HepG2 (cell line): Measurements from ENCODE around the gene TBX15. TPM values are rescaled to one million over a fixed set of nuclear protein-coding genes. Genes with fewer than 3 reads are reported as not detected.

ENCODE experiments used
- ATAC-seq: fragments of 200-7000 bp; cut with Tn5 transposase; 3 replicates; pipeline ENCODE4 v1.9.1; 2020; ENCODE audit warnings: mild to moderate bottlenecking, moderate library complexity
- BruUV-seq: library from RNA; stranded (reverse); fragments of 400-500 nt; replicated peaks from 2 replicates; lab custom pipeline; 2021; lab: Mats Ljungman, UMichigan
- CTCF ChIA-PET: fragments of 300-600 bp; formaldehyde crosslinking; extraction: SDS; loops from one replicate; lab custom pipeline; 2021; ENCODE audit warnings: low total read pairs, inconsistent platforms, low intra/inter-chr PET ratio; lab: Yijun Ruan, JAX
- POLR2A ChIA-PET: fragments of 350-600 bp; sonication (Branson Sonifier 250); formaldehyde crosslinking; loops from one replicate; lab custom pipeline; 2020; ENCODE audit warnings: antibody characterized with exemption, inconsistent platforms; lab: Yijun Ruan, JAX
- DNase-seq: peaks from one replicate; pipeline ENCODE4 v3.0.0-alpha.2; 2015; ENCODE audit warnings: low spot score
- FAIRE-seq: peaks from 3 replicates; lab custom pipeline; 2011; peaks lifted over from hg19 to GRCh38; lab: Jason Lieb, UNC
- H2AFZ ChIP-seq: one replicate; pipeline ENCODE4 v1.6.1; 2011; ENCODE audit warnings: low read length, inconsistent platforms
- H3K27ac ChIP-seq: fragments of 300-600 bp; 3 replicates; pipeline ENCODE4 v1.8.0; 2011; ENCODE audit warnings: mixed run types, mild to moderate bottlenecking, mixed read lengths, low read length, inconsistent platforms; ENCODE audit not compliant: insufficient read depth; ENCODE audit errors: extremely low read length
- H3K27me3 ChIP-seq, 2 experiments: fragments of 200-600 bp in 1 of 2; 2 replicates in 1 of 2; 3 replicates in 1 of 2; pipeline versions ENCODE4 v1.6.0 to v1.8.0; 2011; ENCODE audit warnings: low read length in 2 of 2, mild to moderate bottlenecking in 2 of 2, moderate library complexity in 2 of 2, inconsistent platforms in 1 of 2; ENCODE audit not compliant: insufficient read depth in 2 of 2, control insufficient read depth in 1 of 2
- H3K36me3 ChIP-seq, 2 experiments: fragments of 200-600 bp in 1 of 2; replicated peaks in 1 of 2; 2 replicates in 1 of 2; 3 replicates in 1 of 2; pipeline versions ENCODE4 v1.5.1 to v1.8.0; 2011; ENCODE audit warnings: low read length in 2 of 2, inconsistent platforms in 1 of 2; ENCODE audit not compliant: insufficient read depth in 2 of 2, control insufficient read depth in 1 of 2
- H3K4me1 ChIP-seq: 2 replicates; pipeline ENCODE4 v1.5.1; 2012; ENCODE audit warnings: low read length, inconsistent platforms; ENCODE audit not compliant: insufficient read depth
- H3K4me2 ChIP-seq: 2 replicates; pipeline ENCODE4 v1.6.0; 2011; ENCODE audit warnings: low read depth, low read length, inconsistent platforms
- H3K4me3 ChIP-seq, 3 experiments: fragments of 200-600 bp in 1 of 3; sonication (generic), shearing (Covaris generic) in 1 of 3; replicated peaks in 1 of 3; 2 replicates each; pipeline ENCODE4 v1.5.1; 2011 to 2016; ENCODE audit warnings: low read length in 3 of 3, inconsistent platforms in 2 of 3, low read depth in 2 of 3, mild to moderate bottlenecking in 2 of 3, control low read depth in 1 of 3, mixed read lengths in 1 of 3; ENCODE audit not compliant: insufficient read depth in 1 of 3
- H3K79me2 ChIP-seq: one replicate; pipeline ENCODE4 v1.6.1; 2011; ENCODE audit warnings: low read length, inconsistent platforms; ENCODE audit not compliant: insufficient read depth
- H3K9ac ChIP-seq: 2 replicates; pipeline ENCODE4 v1.6.0; 2011; ENCODE audit warnings: mild to moderate bottlenecking, low read depth, low read length, inconsistent platforms; ENCODE audit not compliant: insufficient read depth
- H3K9me3 ChIP-seq: 2 replicates; pipeline ENCODE4 v1.5.1; 2012; ENCODE audit warnings: mild to moderate bottlenecking, low read length
- H4K20me1 ChIP-seq: 2 replicates; pipeline ENCODE4 v1.6.0; 2011; ENCODE audit warnings: inconsistent platforms, mild to moderate bottlenecking, low read length, moderate library complexity; ENCODE audit not compliant: insufficient read depth
- GTF3A ChIP-seq: sonication (generic); formaldehyde crosslinking; conservative IDR thresholded peaks from 2 replicates; pipeline ENCODE4 v1.4.0; 2020; ENCODE audit warnings: mild to moderate bottlenecking, missing genetic modification reagents
- ISL2 ChIP-seq: sonication (generic); formaldehyde crosslinking; IDR thresholded peaks from 2 replicates; pipeline ENCODE4 v1.5.0; 2020; ENCODE audit warnings: missing genetic modification reagents
- KDM2A ChIP-seq: sonication (generic); formaldehyde crosslinking; IDR thresholded peaks from 2 replicates; pipeline ENCODE4 v1.4.0; 2020; ENCODE audit warnings: low read depth, missing genetic modification reagents, borderline replicate concordance
- TAF15 ChIP-seq: fragments of 200-400 bp; formaldehyde crosslinking; IDR thresholded peaks from one replicate; pipeline ENCODE4 v1.6.1; 2018; ENCODE audit warnings: mild to moderate bottlenecking, low read depth, low read length; ENCODE audit not compliant: poor library complexity, severe bottlenecking
- TCF7L2 ChIP-seq: IDR thresholded peaks from 2 replicates; pipeline ENCODE4 v1.6.1; 2011; ENCODE audit warnings: mild to moderate bottlenecking, low read depth, low read length, moderate library complexity
- ZFY ChIP-seq: sonication (generic); formaldehyde crosslinking; IDR thresholded peaks from 2 replicates; pipeline ENCODE4 v1.4.0; 2020; ENCODE audit warnings: missing genetic modification reagents
- ZKSCAN1 ChIP-seq: fragments of 150-350 bp; IDR thresholded peaks from 2 replicates; pipeline ENCODE4 v1.6.1; 2014; ENCODE audit warnings: low read length
- WGBS: methylation state at CpG from one replicate; pipeline ENCODE4 v1.1.6; 2017; ENCODE audit warnings: low lambda C conversion rate; 5-methylcytosine and 5-hydroxymethylcytosine counted together
- in situ Hi-C: cut with HindIII; loops from 2 replicates; pipeline ENCODE4 v1.10.0; 2017; ENCODE audit warnings: low pct_unique_long_range_greater_than_20kb; ENCODE audit not compliant: extremely low pct_ligation_motif_present
- intact Hi-C: fragments of 100-400 bp; cut with micrococcal nuclease; formaldehyde crosslinking; loops from one replicate; pipeline ENCODE4 v1.10.0; 2022; ENCODE audit not compliant: unreplicated experiment
- polyA plus RNA-seq, 8 experiments: library from polyadenylated mRNA; depleted of rRNA in 3 of 8; stranded (reverse) in 7 of 8; unstranded in 1 of 8; fragments of >200 nt; fragmentation: Illumina TruSeq in 4 of 8; extraction: Trizol in 4 of 8; gene quantifications; 2 replicates each; pipeline versions ENCODE4 v1.2.1 to v1.2.3, GENCODE V29; 2011 to 2016; ENCODE audit warnings: low read depth in 4 of 8, missing spikeins in 1 of 8, mixed read lengths in 1 of 8; ENCODE audit not compliant: insufficient read depth in 1 of 8
- total RNA-seq, 5 experiments: library from RNA; depleted of rRNA; stranded (reverse); fragments of >200 nt; fragmentation: Illumina TruSeq; extraction: Trizol; gene quantifications; 2 replicates each; pipeline ENCODE4 v1.2.3, GENCODE V29; 2016; ENCODE audit warnings: low read depth in 1 of 5
- TF ChIP-seq, protein P1 (sequence below): sonication (generic); formaldehyde crosslinking; IDR thresholded peaks from 2 replicates; pipeline ENCODE4 v1.9.0; 2021; ENCODE audit warnings: missing genetic modification reagents, borderline replicate concordance
- TF ChIP-seq, protein P2 (sequence below): sonication (generic); formaldehyde crosslinking; IDR thresholded peaks from 2 replicates; pipeline ENCODE4 v1.8.0; 2022; ENCODE audit warnings: mild to moderate bottlenecking, missing genetic modification reagents

The TBX15 gene
- total and polyA plus RNA-seq, 2 of the 13 experiments (the other 11 are each of a cell fraction or from before 2014, with no cell fraction given): 0.42 to 1.9 TPM

DNA sequence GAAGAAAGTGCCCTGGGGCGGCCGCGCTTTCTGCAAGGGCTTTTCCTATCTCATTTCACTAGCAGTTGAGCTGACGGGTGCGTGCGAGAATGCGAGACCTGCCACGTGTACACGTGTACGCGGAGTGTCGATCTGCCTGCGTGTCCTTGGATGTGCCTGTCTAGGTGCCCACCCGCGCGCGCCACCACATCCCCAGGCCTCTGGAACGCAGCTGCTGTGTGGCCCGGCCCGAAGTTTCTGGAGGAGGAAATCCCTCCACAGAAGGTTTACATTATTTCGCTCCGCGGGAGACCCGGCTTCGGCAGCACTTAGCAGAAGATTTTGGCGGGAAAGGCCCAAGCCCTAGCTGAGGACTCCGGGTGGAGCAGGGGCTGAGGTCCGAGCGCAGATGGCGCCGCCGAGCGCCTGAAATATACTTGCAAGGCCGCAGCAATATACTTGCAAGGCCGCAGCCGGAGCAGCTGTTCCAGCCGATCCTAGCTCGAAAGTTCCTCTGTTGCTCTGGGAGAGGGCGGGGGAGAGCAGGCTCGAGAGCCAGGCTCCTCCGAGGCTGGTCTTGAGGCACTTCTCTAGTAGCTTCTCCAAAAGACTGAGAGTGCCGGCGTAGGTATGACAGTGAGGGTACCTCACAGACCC, 3.9 kb downstream of the TBX15 start:
- no peak overlapping the region for H3K4me2 ChIP-seq
- no peaks in the 10 kb centered on the region for H3K36me3 ChIP-seq
- H3K27me3 ChIP-seq: no peaks in the 10 kb centered on the region
- POLR2A ChIA-PET: no interaction called here
- no peak overlapping the region for H3K4me3 ChIP-seq
- in situ Hi-C loops (no loop called here), intact Hi-C loops (no loop called here)
- H4K20me1 ChIP-seq: no peaks in the 10 kb centered on the region
- no peak overlapping the region for H2AFZ ChIP-seq
- FAIRE-seq (no peak), ATAC-seq (no peak), DNase-seq (no peak)
- TF ChIP-seq GTF3A (CRISPR knock-in tag) (no peak), ZFY (no peak), ISL2 (no peak), TCF7L2 (no peak), KDM2A (CRISPR knock-in tag) (no peak), TAF15 (no peak), ZKSCAN1 (no peak)
- TF ChIP-seq, protein P1, sequence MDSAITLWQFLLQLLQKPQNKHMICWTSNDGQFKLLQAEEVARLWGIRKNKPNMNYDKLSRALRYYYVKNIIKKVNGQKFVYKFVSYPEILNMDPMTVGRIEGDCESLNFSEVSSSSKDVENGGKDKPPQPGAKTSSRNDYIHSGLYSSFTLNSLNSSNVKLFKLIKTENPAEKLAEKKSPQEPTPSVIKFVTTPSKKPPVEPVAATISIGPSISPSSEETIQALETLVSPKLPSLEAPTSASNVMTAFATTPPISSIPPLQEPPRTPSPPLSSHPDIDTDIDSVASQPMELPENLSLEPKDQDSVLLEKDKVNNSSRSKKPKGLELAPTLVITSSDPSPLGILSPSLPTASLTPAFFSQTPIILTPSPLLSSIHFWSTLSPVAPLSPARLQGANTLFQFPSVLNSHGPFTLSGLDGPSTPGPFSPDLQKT: no peak
- TF ChIP-seq, protein P2, sequence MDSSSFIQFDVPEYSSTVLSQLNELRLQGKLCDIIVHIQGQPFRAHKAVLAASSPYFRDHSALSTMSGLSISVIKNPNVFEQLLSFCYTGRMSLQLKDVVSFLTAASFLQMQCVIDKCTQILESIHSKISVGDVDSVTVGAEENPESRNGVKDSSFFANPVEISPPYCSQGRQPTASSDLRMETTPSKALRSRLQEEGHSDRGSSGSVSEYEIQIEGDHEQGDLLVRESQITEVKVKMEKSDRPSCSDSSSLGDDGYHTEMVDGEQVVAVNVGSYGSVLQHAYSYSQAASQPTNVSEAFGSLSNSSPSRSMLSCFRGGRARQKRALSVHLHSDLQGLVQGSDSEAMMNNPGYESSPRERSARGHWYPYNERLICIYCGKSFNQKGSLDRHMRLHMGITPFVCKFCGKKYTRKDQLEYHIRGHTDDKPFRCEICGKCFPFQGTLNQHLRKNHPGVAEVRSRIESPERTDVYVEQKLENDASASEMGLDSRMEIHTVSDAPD (CRISPR knock-in tag): no peak
- CTCF ChIA-PET: no interaction called here
- WGBS: 96% methylated on average over 21 of the region's 43 CpGs
- H3K9me3 ChIP-seq: no peaks in the 10 kb centered on the region
- no TSS peak for BruUV-seq
- H3K4me1 ChIP-seq: no peaks in the 10 kb centered on the region
- H3K27ac ChIP-seq: no peak overlapping the region
- H3K79me2 ChIP-seq: no peaks in the 10 kb centered on the region
- no peak overlapping the region for H3K9ac ChIP-seq
